PC-9 (cell line): ENCODE data around the gene CFAP20DC. TPM values are rescaled to one million over a fixed set of nuclear protein-coding genes. Genes with fewer than 3 reads are reported as not detected.
A peak's percentile ranks its signal among the peaks of the same experiment; 100 is the strongest.

Experiments
- BruUV-seq: library from RNA; stranded (reverse); fragments of 400-500 nt; replicated peaks from 2 replicates; lab custom pipeline; 2021; lab: Mats Ljungman, UMichigan
- CTCF ChIA-PET: fragments of 300-600 bp; sonication (Branson Sonifier 250); formaldehyde crosslinking; loops from one replicate; lab custom pipeline; 2022; ENCODE audit warnings: antibody characterized with exemption; lab: Charles Lee
- POLR2A ChIA-PET: fragments of 300-600 bp; sonication (Branson Sonifier 250); formaldehyde crosslinking; loops from one replicate; lab custom pipeline; 2022; ENCODE audit warnings: antibody characterized with exemption; ENCODE audit not compliant: unreplicated experiment; lab: Charles Lee
- DNase-seq, 2 experiments: peaks; one replicate each; pipeline versions ENCODE4 v3.0.0 to v3.0.0-alpha.2; 2015 to 2022; ENCODE audit warnings: mixed read lengths in 1 of 2
- H2AFZ ChIP-seq: fragments of 200-600 bp; sonication (generic); 2 replicates; pipeline ENCODE4 v1.8.1; 2017; ENCODE audit warnings: antibody characterized with exemption
- H3F3A ChIP-seq: fragments of 200-600 bp; sonication (generic); 2 replicates; pipeline ENCODE4 v1.8.1; 2017; ENCODE audit warnings: antibody characterized with exemption, mild to moderate bottlenecking, low read depth; ENCODE audit not compliant: insufficient read depth
- H3K27ac ChIP-seq: fragments of 200-600 bp; sonication (generic); 2 replicates; pipeline ENCODE4 v1.6.1; 2016; ENCODE audit warnings: mixed run types
- H3K27me3 ChIP-seq: fragments of 200-600 bp; sonication (generic); 2 replicates; pipeline ENCODE4 v1.6.1; 2016; ENCODE audit warnings: low read depth, mixed run types; ENCODE audit not compliant: insufficient read depth
- H3K36me3 ChIP-seq: fragments of 200-600 bp; sonication (generic); 2 replicates; pipeline ENCODE4 v1.6.1; 2016; ENCODE audit warnings: low read depth, mixed run types
- H3K4me1 ChIP-seq: fragments of 200-600 bp; sonication (generic); replicated peaks from 2 replicates; pipeline ENCODE4 v1.6.1; 2016; ENCODE audit warnings: mixed run types; ENCODE audit not compliant: insufficient read depth
- H3K4me2 ChIP-seq: fragments of 200-600 bp; sonication (generic); 2 replicates; pipeline ENCODE4 v1.6.1; 2017; ENCODE audit warnings: mixed run types
- H3K4me3 ChIP-seq: fragments of 200-600 bp; sonication (generic); 2 replicates; pipeline ENCODE4 v1.6.1; 2016; ENCODE audit warnings: mixed run types
- H3K79me2 ChIP-seq: fragments of 200-600 bp; sonication (generic); 2 replicates; pipeline ENCODE4 v1.6.1; 2017; ENCODE audit warnings: low read depth, mixed run types
- H3K9me2 ChIP-seq: fragments of 200-600 bp; sonication (generic); 2 replicates; pipeline ENCODE4 v1.8.1; 2017; ENCODE audit warnings: mild to moderate bottlenecking; ENCODE audit not compliant: insufficient read depth
- H3K9me3 ChIP-seq: fragments of 200-600 bp; sonication (generic); 2 replicates; pipeline ENCODE4 v1.8.1; 2016; ENCODE audit warnings: low read depth; ENCODE audit not compliant: insufficient read depth
- H4K20me1 ChIP-seq: fragments of 200-600 bp; sonication (generic); 2 replicates; pipeline ENCODE4 v1.8.1; 2017; ENCODE audit not compliant: insufficient read depth
- CTCF ChIP-seq: fragments of 200-600 bp; sonication (generic); conservative IDR thresholded peaks from 2 replicates; pipeline ENCODE4 v1.6.1; 2017; ENCODE audit warnings: mixed run types, antibody characterized with exemption, mild to moderate bottlenecking, moderate library complexity
- EZH2 ChIP-seq: fragments of 200-600 bp; sonication (generic); IDR thresholded peaks from 2 replicates; pipeline ENCODE4 v1.8.0; 2017; ENCODE audit warnings: antibody characterized with exemption, low read depth
- intact Hi-C: fragments of 100-400 bp; cut with micrococcal nuclease; formaldehyde crosslinking; loops from one replicate; pipeline ENCODE4 v1.10.0; 2022; ENCODE audit not compliant: unreplicated experiment
- total RNA-seq: library from RNA; stranded (reverse); gene quantifications from 2 replicates; pipeline ENCODE4 v1.2.3, GENCODE V29; 2021

Gene CFAP20DC
- total RNA-seq, 1 experiment from 2014 or later: 6.7 TPM

GRCh38 chr3:59001675-59002074 lies 48.1 kb downstream of the CFAP20DC start:
- DNase-seq: no peak
- no peaks in the 10 kb centered on the region for H3F3A ChIP-seq
- TF ChIP-seq CTCF: no peak
- no peak for TF ChIP-seq EZH2
- ChIA-PET POLR2A (no interaction called here), CTCF (no interaction called here)
- peaks cover 16% of the 10 kb centered on the region for H3K4me1 ChIP-seq
- no peaks in the 10 kb centered on the region for H3K27me3 ChIP-seq
- H3K79me2 ChIP-seq: no peaks in the 10 kb centered on the region
- H3K27ac ChIP-seq: no peak overlapping the region
- H3K9me3 ChIP-seq: no peaks in the 10 kb centered on the region
- no peaks in the 10 kb centered on the region for H3K36me3 ChIP-seq
- no TSS peak for BruUV-seq
- no peak overlapping the region for H2AFZ ChIP-seq
- intact Hi-C loops: no loop called here
- H3K9me2 ChIP-seq: no peaks in the 10 kb centered on the region
- no peak overlapping the region for H3K4me3 ChIP-seq
- no peak overlapping the region for H3K4me2 ChIP-seq
- H4K20me1 ChIP-seq: no peaks in the 10 kb centered on the region

- Histone ChIP-seq H2AFZ (no peak overlapping the region), H3K4me1 (peaks cover 16% of the 10 kb centered on the region), H3K9me2 (no peaks in the 10 kb centered on the region), H3K4me2 (no peak overlapping the region), H3K27ac (peak overlapping the region; percentile 94; the same call in 1 of the 2 replicates), H3K4me3 (no peak overlapping the region), H3K36me3 (no peaks in the 10 kb centered on the region), H3K27me3 (no peaks in the 10 kb centered on the region), H4K20me1 (no peaks in the 10 kb centered on the region), H3F3A (no peaks in the 10 kb centered on the region), H3K79me2 (no peaks in the 10 kb centered on the region), H3K9me3 (no peaks in the 10 kb centered on the region)
- CTCF ChIA-PET: no interaction called here
- no peak for DNase-seq
- intact Hi-C loops: loop anchor here (5.0 kb wide), 3 partner anchors 357 to 818 kb away; no protein-coding TSS in a partner anchor
- POLR2A ChIA-PET: no interaction called here
- TF ChIP-seq CTCF (no peak), EZH2 (no peak)
- BruUV-seq: no TSS peak
These were observed 50.1 kb downstream of the CFAP20DC start for GRCh38 chr3:58999774-59000160.

GRCh38 chr3:58999134-58999773 lies 50.6 kb downstream of the CFAP20DC start:
- BruUV-seq: no TSS peak
- intact Hi-C loops: loop anchor here (5.0 kb wide), 3 partner anchors 357 to 818 kb away; no protein-coding TSS in a partner anchor
- peak overlapping the region; percentile 18; the same call in 1 of the 2 replicates for H2AFZ ChIP-seq

More at GRCh38 chr3:58999134-58999773, 50.6 kb downstream of the CFAP20DC start:
- Histone ChIP-seq H3K79me2 (no peaks in the 10 kb centered on the region), H3K27ac (peak overlapping the region; percentile 94), H4K20me1 (no peaks in the 10 kb centered on the region), H3K4me2 (peak overlapping the region; percentile 33), H3K36me3 (no peaks in the 10 kb centered on the region), H3K27me3 (no peaks in the 10 kb centered on the region), H3K4me3 (no peak overlapping the region), H3K9me3 (no peaks in the 10 kb centered on the region), H3F3A (no peaks in the 10 kb centered on the region), H3K4me1 (peaks cover 16% of the 10 kb centered on the region), H3K9me2 (no peaks in the 10 kb centered on the region)
- ChIA-PET CTCF (no interaction called here), POLR2A (interaction anchor here (0.5 to 0.6 kb wide), 3 partner anchors 17 to 860 kb away, joined by 3 to 5 read pairs (median 4); no protein-coding TSS in a partner anchor)
- TF ChIP-seq CTCF (no peak), EZH2 (no peak)
- DNase-seq: no peak
